ENCODE results near the gene LAYN.

DNA sequence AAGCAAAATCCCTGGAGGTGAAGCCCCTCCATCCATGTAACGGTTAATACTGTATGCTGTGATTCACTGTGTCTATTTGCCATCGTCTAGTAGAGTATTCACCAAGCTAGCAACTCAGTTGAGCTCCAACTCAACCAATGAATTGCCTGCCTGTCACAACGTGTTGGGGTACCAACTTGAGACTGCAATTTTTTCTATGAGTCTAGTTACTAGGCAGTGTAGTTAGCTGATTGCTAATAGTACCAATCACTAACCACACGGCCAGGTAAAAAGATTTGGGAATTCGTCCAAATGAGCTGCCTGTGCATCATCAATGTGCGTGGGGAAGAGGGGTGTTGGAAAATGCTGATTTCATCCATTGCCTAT lies 27.3 kb upstream of the LAYN start:
- TF ChIP-seq, protein P1, sequence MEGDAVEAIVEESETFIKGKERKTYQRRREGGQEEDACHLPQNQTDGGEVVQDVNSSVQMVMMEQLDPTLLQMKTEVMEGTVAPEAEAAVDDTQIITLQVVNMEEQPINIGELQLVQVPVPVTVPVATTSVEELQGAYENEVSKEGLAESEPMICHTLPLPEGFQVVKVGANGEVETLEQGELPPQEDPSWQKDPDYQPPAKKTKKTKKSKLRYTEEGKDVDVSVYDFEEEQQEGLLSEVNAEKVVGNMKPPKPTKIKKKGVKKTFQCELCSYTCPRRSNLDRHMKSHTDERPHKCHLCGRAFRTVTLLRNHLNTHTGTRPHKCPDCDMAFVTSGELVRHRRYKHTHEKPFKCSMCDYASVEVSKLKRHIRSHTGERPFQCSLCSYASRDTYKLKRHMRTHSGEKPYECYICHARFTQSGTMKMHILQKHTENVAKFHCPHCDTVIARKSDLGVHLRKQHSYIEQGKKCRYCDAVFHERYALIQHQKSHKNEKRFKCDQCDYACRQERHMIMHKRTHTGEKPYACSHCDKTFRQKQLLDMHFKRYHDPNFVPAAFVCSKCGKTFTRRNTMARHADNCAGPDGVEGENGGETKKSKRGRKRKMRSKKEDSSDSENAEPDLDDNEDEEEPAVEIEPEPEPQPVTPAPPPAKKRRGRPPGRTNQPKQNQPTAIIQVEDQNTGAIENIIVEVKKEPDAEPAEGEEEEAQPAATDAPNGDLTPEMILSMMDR (IDR thresholded peaks at IDR 0.05), result no peak
- no peak for TF ChIP-seq POLR2A (IDR thresholded peaks at IDR 0.05; ENCODE audit: low read depth)

Measured in esophagus muscularis mucosa (tissue), 3 donors.